HepG2 (cell line): ENCODE data around the gene RFC2. TPM values are rescaled to one million over a fixed set of nuclear protein-coding genes. Genes with fewer than 3 reads are reported as not detected.

ENCODE experiments used
- ATAC-seq: fragments of 200-7000 bp; cut with Tn5 transposase; 3 replicates; pipeline ENCODE4 v1.9.1; 2020; ENCODE audit warnings: mild to moderate bottlenecking, moderate library complexity
- BruUV-seq: library from RNA; stranded (reverse); fragments of 400-500 nt; replicated peaks from 2 replicates; lab custom pipeline; 2021; lab: Mats Ljungman, UMichigan
- CTCF ChIA-PET: fragments of 300-600 bp; formaldehyde crosslinking; extraction: SDS; loops from one replicate; lab custom pipeline; 2021; ENCODE audit warnings: low total read pairs, inconsistent platforms, low intra/inter-chr PET ratio; lab: Yijun Ruan, JAX
- POLR2A ChIA-PET: fragments of 350-600 bp; sonication (Branson Sonifier 250); formaldehyde crosslinking; loops from one replicate; lab custom pipeline; 2020; ENCODE audit warnings: antibody characterized with exemption, inconsistent platforms; lab: Yijun Ruan, JAX
- DNase-seq: peaks from one replicate; pipeline ENCODE4 v3.0.0-alpha.2; 2015; ENCODE audit warnings: low spot score
- FAIRE-seq: peaks from 3 replicates; lab custom pipeline; 2011; peaks lifted over from hg19 to GRCh38; lab: Jason Lieb, UNC
- H2AFZ ChIP-seq: one replicate; pipeline ENCODE4 v1.6.1; 2011; ENCODE audit warnings: low read length, inconsistent platforms
- H3K27ac ChIP-seq: fragments of 300-600 bp; 3 replicates; pipeline ENCODE4 v1.8.0; 2011; ENCODE audit warnings: mixed run types, mild to moderate bottlenecking, mixed read lengths, low read length, inconsistent platforms; ENCODE audit not compliant: insufficient read depth; ENCODE audit errors: extremely low read length
- H3K27me3 ChIP-seq, 2 experiments: fragments of 200-600 bp in 1 of 2; 2 replicates in 1 of 2; 3 replicates in 1 of 2; pipeline versions ENCODE4 v1.6.0 to v1.8.0; 2011; ENCODE audit warnings: low read length in 2 of 2, mild to moderate bottlenecking in 2 of 2, moderate library complexity in 2 of 2, inconsistent platforms in 1 of 2; ENCODE audit not compliant: insufficient read depth in 2 of 2, control insufficient read depth in 1 of 2
- H3K36me3 ChIP-seq, 2 experiments: fragments of 200-600 bp in 1 of 2; replicated peaks in 1 of 2; 2 replicates in 1 of 2; 3 replicates in 1 of 2; pipeline versions ENCODE4 v1.5.1 to v1.8.0; 2011; ENCODE audit warnings: low read length in 2 of 2, inconsistent platforms in 1 of 2; ENCODE audit not compliant: insufficient read depth in 2 of 2, control insufficient read depth in 1 of 2
- H3K4me1 ChIP-seq: 2 replicates; pipeline ENCODE4 v1.5.1; 2012; ENCODE audit warnings: low read length, inconsistent platforms; ENCODE audit not compliant: insufficient read depth
- H3K4me2 ChIP-seq: 2 replicates; pipeline ENCODE4 v1.6.0; 2011; ENCODE audit warnings: low read depth, low read length, inconsistent platforms
- H3K4me3 ChIP-seq, 3 experiments: fragments of 200-600 bp in 1 of 3; sonication (generic), shearing (Covaris generic) in 1 of 3; replicated peaks in 1 of 3; 2 replicates each; pipeline ENCODE4 v1.5.1; 2011 to 2016; ENCODE audit warnings: low read length in 3 of 3, inconsistent platforms in 2 of 3, low read depth in 2 of 3, mild to moderate bottlenecking in 2 of 3, control low read depth in 1 of 3, mixed read lengths in 1 of 3; ENCODE audit not compliant: insufficient read depth in 1 of 3
- H3K79me2 ChIP-seq: one replicate; pipeline ENCODE4 v1.6.1; 2011; ENCODE audit warnings: low read length, inconsistent platforms; ENCODE audit not compliant: insufficient read depth
- H3K9ac ChIP-seq: 2 replicates; pipeline ENCODE4 v1.6.0; 2011; ENCODE audit warnings: mild to moderate bottlenecking, low read depth, low read length, inconsistent platforms; ENCODE audit not compliant: insufficient read depth
- H3K9me3 ChIP-seq: 2 replicates; pipeline ENCODE4 v1.5.1; 2012; ENCODE audit warnings: mild to moderate bottlenecking, low read length
- H4K20me1 ChIP-seq: 2 replicates; pipeline ENCODE4 v1.6.0; 2011; ENCODE audit warnings: inconsistent platforms, mild to moderate bottlenecking, low read length, moderate library complexity; ENCODE audit not compliant: insufficient read depth
- AFF4 ChIP-seq: sonication (generic); formaldehyde crosslinking; IDR thresholded peaks from 2 replicates; pipeline ENCODE4 v1.4.0; 2020; ENCODE audit warnings: missing genetic modification reagents
- ARNT2 ChIP-seq: sonication (generic); formaldehyde crosslinking; IDR thresholded peaks from 2 replicates; pipeline ENCODE4 v1.8.0; 2022; ENCODE audit warnings: mild to moderate bottlenecking, low read depth, missing genetic modification reagents, moderate library complexity
- BRCA1 ChIP-seq: sonication (generic); formaldehyde crosslinking; IDR thresholded peaks from 2 replicates; pipeline ENCODE4 v1.4.0; 2020; ENCODE audit warnings: missing genetic modification reagents
- ETV6 ChIP-seq: sonication (generic); formaldehyde crosslinking; conservative IDR thresholded peaks from 2 replicates; pipeline ENCODE4 v1.4.0; 2020; ENCODE audit warnings: missing genetic modification reagents
- GABPA ChIP-seq, 2 experiments: IDR thresholded peaks; 2 replicates each; pipeline ENCODE4 v1.6.1; 2011 to 2016; ENCODE audit warnings: low read depth in 2 of 2, low read length in 1 of 2, missing biosample characterization in 1 of 2, missing genetic modification characterization in 1 of 2
- HOXA5 ChIP-seq: sonication (generic); formaldehyde crosslinking; IDR thresholded peaks from 2 replicates; pipeline ENCODE4 v1.4.0; 2020; ENCODE audit warnings: missing genetic modification reagents
- HOXA9 ChIP-seq: sonication (generic); formaldehyde crosslinking; IDR thresholded peaks from 2 replicates; pipeline ENCODE4 v1.8.1; 2022; ENCODE audit warnings: missing genetic modification reagents, mild to moderate bottlenecking, moderate library complexity, borderline replicate concordance
- IRF2 ChIP-seq: IDR thresholded peaks from 2 replicates; pipeline ENCODE4 v1.6.1; 2018; ENCODE audit warnings: missing genetic modification reagents, missing compliant biosample characterization
- KDM3A ChIP-seq: IDR thresholded peaks from 2 replicates; pipeline ENCODE4 v1.6.1; 2018; ENCODE audit warnings: low read depth, missing compliant biosample characterization
- POLR2G ChIP-seq: fragments of 200-400 bp; formaldehyde crosslinking; IDR thresholded peaks from 2 replicates; pipeline ENCODE4 v1.6.1; 2018; ENCODE audit warnings: mild to moderate bottlenecking, low read depth, low read length, moderate library complexity
- ZNF292 ChIP-seq: sonication (generic); formaldehyde crosslinking; IDR thresholded peaks from 2 replicates; pipeline ENCODE4 v1.8.1; 2022; ENCODE audit warnings: mild to moderate bottlenecking, low read depth, missing genetic modification reagents, borderline replicate concordance
- ZNF317 ChIP-seq: sonication (generic); formaldehyde crosslinking; IDR thresholded peaks from 2 replicates; pipeline ENCODE4 v1.5.0; 2020; ENCODE audit warnings: mild to moderate bottlenecking, missing genetic modification reagents
- ZNF34 ChIP-seq: sonication (generic); formaldehyde crosslinking; IDR thresholded peaks from 2 replicates; pipeline ENCODE4 v1.4.0; 2020; ENCODE audit warnings: mild to moderate bottlenecking, missing genetic modification reagents, borderline replicate concordance
- ZNF441 ChIP-seq: sonication (generic); formaldehyde crosslinking; IDR thresholded peaks from 2 replicates; pipeline ENCODE4 v1.7.0; 2021; ENCODE audit warnings: missing genetic modification reagents, borderline replicate concordance
- ZNF879 ChIP-seq: sonication (generic); formaldehyde crosslinking; IDR thresholded peaks from 2 replicates; pipeline ENCODE4 v1.8.1; 2023; ENCODE audit warnings: missing genetic modification reagents
- WGBS: methylation state at CpG from one replicate; pipeline ENCODE4 v1.1.6; 2017; ENCODE audit warnings: low lambda C conversion rate; 5-methylcytosine and 5-hydroxymethylcytosine counted together
- in situ Hi-C: cut with HindIII; loops from 2 replicates; pipeline ENCODE4 v1.10.0; 2017; ENCODE audit warnings: low pct_unique_long_range_greater_than_20kb; ENCODE audit not compliant: extremely low pct_ligation_motif_present
- intact Hi-C: fragments of 100-400 bp; cut with micrococcal nuclease; formaldehyde crosslinking; loops from one replicate; pipeline ENCODE4 v1.10.0; 2022; ENCODE audit not compliant: unreplicated experiment
- polyA plus RNA-seq, 8 experiments: library from polyadenylated mRNA; depleted of rRNA in 3 of 8; stranded (reverse) in 7 of 8; unstranded in 1 of 8; fragments of >200 nt; fragmentation: Illumina TruSeq in 4 of 8; extraction: Trizol in 4 of 8; gene quantifications; 2 replicates each; pipeline versions ENCODE4 v1.2.1 to v1.2.3, GENCODE V29; 2011 to 2016; ENCODE audit warnings: low read depth in 4 of 8, missing spikeins in 1 of 8, mixed read lengths in 1 of 8; ENCODE audit not compliant: insufficient read depth in 1 of 8
- total RNA-seq, 5 experiments: library from RNA; depleted of rRNA; stranded (reverse); fragments of >200 nt; fragmentation: Illumina TruSeq; extraction: Trizol; gene quantifications; 2 replicates each; pipeline ENCODE4 v1.2.3, GENCODE V29; 2016; ENCODE audit warnings: low read depth in 1 of 5
- TF ChIP-seq, protein P1 (sequence below): sonication (generic); formaldehyde crosslinking; IDR thresholded peaks from 2 replicates; pipeline ENCODE4 v1.5.1; 2020; ENCODE audit warnings: missing genetic modification reagents, mild to moderate bottlenecking, borderline replicate concordance

RFC2 gene
- total and polyA plus RNA-seq, 2 of the 13 experiments (the other 11 are each of a cell fraction or from before 2014, with no cell fraction given) = 14.6 to 43.5 TPM

DNA sequence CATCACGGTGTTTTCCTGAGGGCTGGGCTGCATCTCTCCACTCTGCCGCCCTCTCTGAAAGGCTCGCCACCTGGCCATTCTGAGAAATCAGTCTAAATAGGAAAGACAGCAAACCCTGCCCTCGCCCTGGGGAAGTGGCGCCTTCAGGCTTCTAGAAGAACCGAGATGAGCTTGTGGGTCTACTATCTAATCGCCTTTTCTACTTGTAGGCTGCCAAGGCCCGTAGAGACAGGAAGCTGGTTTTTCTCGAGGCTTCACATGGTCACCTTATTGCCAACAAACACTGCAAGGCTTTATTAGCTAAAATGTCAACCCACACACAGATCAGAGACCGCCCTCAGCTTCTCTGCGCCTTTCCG is 23.0 kb downstream of the RFC2 start:
- DNase-seq = no peak
- H3K27me3 ChIP-seq = no peaks in the 10 kb centered on the region
- in situ Hi-C loops = no loop called here
- intact Hi-C loops = no loop called here
- H3K79me2 ChIP-seq = no peaks in the 10 kb centered on the region
- TF ChIP-seq AFF4 (CRISPR knock-in tag) (no peak), ZNF292 (CRISPR knock-in tag) (no peak), KDM3A (no peak), HOXA9 (CRISPR knock-in tag) (no peak), IRF2 (no peak), BRCA1 (CRISPR knock-in tag) (no peak), GABPA (IDR thresholded peaks at IDR 0.05; ENCODE audit: low read depth, low read length) (no peak), GABPA (CRISPR knock-in tag; IDR thresholded peaks at IDR 0.05; ENCODE audit: low read depth) (no peak), ARNT2 (CRISPR knock-in tag) (no peak), ETV6 (CRISPR knock-in tag) (no peak), ZNF441 (CRISPR knock-in tag) (no peak), ZNF317 (CRISPR knock-in tag) (no peak), ZNF34 (CRISPR knock-in tag) (no peak), HOXA5 (CRISPR knock-in tag) (no peak), ZNF879 (CRISPR knock-in tag) (no peak), POLR2G (no peak)
- TF ChIP-seq, protein P1, sequence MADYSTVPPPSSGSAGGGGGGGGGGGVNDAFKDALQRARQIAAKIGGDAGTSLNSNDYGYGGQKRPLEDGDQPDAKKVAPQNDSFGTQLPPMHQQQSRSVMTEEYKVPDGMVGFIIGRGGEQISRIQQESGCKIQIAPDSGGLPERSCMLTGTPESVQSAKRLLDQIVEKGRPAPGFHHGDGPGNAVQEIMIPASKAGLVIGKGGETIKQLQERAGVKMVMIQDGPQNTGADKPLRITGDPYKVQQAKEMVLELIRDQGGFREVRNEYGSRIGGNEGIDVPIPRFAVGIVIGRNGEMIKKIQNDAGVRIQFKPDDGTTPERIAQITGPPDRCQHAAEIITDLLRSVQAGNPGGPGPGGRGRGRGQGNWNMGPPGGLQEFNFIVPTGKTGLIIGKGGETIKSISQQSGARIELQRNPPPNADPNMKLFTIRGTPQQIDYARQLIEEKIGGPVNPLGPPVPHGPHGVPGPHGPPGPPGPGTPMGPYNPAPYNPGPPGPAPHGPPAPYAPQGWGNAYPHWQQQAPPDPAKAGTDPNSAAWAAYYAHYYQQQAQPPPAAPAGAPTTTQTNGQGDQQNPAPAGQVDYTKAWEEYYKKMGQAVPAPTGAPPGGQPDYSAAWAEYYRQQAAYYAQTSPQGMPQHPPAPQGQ (CRISPR knock-in tag) = no peak
- H3K9ac ChIP-seq = no peak overlapping the region
- no peaks in the 10 kb centered on the region for H4K20me1 ChIP-seq
- H3K4me2 ChIP-seq = no peak overlapping the region
- no peaks in the 10 kb centered on the region for H3K4me1 ChIP-seq
- H3K36me3 ChIP-seq = peaks cover 9 to 36% of the 10 kb centered on the region in 2 experiments; a peak in 4 of 5 replicates
- 97% methylated on average over 12 of the region's 12 CpGs for WGBS
- BruUV-seq = no TSS peak
- H3K9me3 ChIP-seq = no peaks in the 10 kb centered on the region
- H2AFZ ChIP-seq = no peak overlapping the region
- POLR2A ChIA-PET = no interaction called here
- H3K27ac ChIP-seq = no peak overlapping the region
- CTCF ChIA-PET = no interaction called here
- H3K4me3 ChIP-seq = no peak overlapping the region
- ATAC-seq = no peak
- FAIRE-seq = no peak
